HepG2 (cell line): ENCODE data around the gene PCGF6. TPM values are rescaled to one million over a fixed set of nuclear protein-coding genes. Genes with fewer than 3 reads are reported as not detected.

Source experiments
- FOXA1 ChIP-seq, 2 experiments: fragments of 450-650 bp in 1 of 2; sonication (generic) in 1 of 2; formaldehyde crosslinking in 1 of 2; IDR thresholded peaks; 2 replicates each; pipeline versions ENCODE4 v1.4.0 to v1.6.1; 2016 to 2020; ENCODE audit warnings: missing genetic modification reagents in 1 of 2
- GMEB1 ChIP-seq: sonication (generic); formaldehyde crosslinking; IDR thresholded peaks from 2 replicates; pipeline ENCODE4 v1.5.1; 2020; ENCODE audit warnings: missing genetic modification reagents, mild to moderate bottlenecking, borderline replicate concordance
- HMGA1 ChIP-seq: sonication (generic); formaldehyde crosslinking; conservative IDR thresholded peaks from 2 replicates; pipeline ENCODE4 v1.4.0; 2020; ENCODE audit warnings: missing genetic modification reagents
- HMGXB3 ChIP-seq: sonication (generic); formaldehyde crosslinking; IDR thresholded peaks from 2 replicates; pipeline ENCODE4 v1.4.0; 2020; ENCODE audit warnings: missing genetic modification reagents, borderline replicate concordance
- ISX ChIP-seq: sonication (generic); formaldehyde crosslinking; conservative IDR thresholded peaks from 2 replicates; pipeline ENCODE4 v1.5.0; 2020; ENCODE audit warnings: missing genetic modification reagents
- NCOA2 ChIP-seq: sonication (generic); formaldehyde crosslinking; IDR thresholded peaks from 2 replicates; pipeline ENCODE4 v1.8.0; 2022; ENCODE audit warnings: inconsistent platforms
- NFYC ChIP-seq: IDR thresholded peaks from 2 replicates; pipeline ENCODE4 v1.6.1; 2016; ENCODE audit warnings: missing genetic modification reagents, missing compliant biosample characterization
- POLR2AphosphoS2 ChIP-seq: IDR thresholded peaks from 2 replicates; pipeline ENCODE4 v1.6.1; 2011; ENCODE audit warnings: low read depth, low read length, improper control_type of control experiment
- SIX4 ChIP-seq: sonication (generic); formaldehyde crosslinking; IDR thresholded peaks from 2 replicates; pipeline ENCODE4 v1.4.0; 2020; ENCODE audit warnings: missing genetic modification reagents
- SNRNP70 ChIP-seq: fragments of 200-400 bp; formaldehyde crosslinking; IDR thresholded peaks from 2 replicates; pipeline ENCODE4 v1.6.1; 2017; ENCODE audit warnings: mild to moderate bottlenecking, low read depth, low read length, moderate library complexity
- SP140L ChIP-seq: sonication (generic); formaldehyde crosslinking; IDR thresholded peaks from 2 replicates; pipeline ENCODE4 v1.4.0; 2020; ENCODE audit warnings: missing genetic modification reagents, borderline replicate concordance
- TRIM22 ChIP-seq: fragments of 450-650 bp; IDR thresholded peaks from 2 replicates; pipeline ENCODE4 v1.6.1; 2017
- ZBTB8A ChIP-seq: sonication (generic); formaldehyde crosslinking; IDR thresholded peaks from 2 replicates; pipeline ENCODE4 v1.4.0; 2020; ENCODE audit warnings: mild to moderate bottlenecking, low read depth, missing genetic modification reagents, borderline replicate concordance
- ZFP41 ChIP-seq: sonication (generic); formaldehyde crosslinking; IDR thresholded peaks from 2 replicates; pipeline ENCODE4 v1.4.0; 2020; ENCODE audit warnings: mild to moderate bottlenecking, missing genetic modification reagents, borderline replicate concordance
- ZIK1 ChIP-seq: sonication (generic); formaldehyde crosslinking; IDR thresholded peaks from 2 replicates; pipeline ENCODE4 v1.5.0; 2020; ENCODE audit warnings: mild to moderate bottlenecking, low read depth, missing genetic modification reagents, borderline replicate concordance
- ZNF232 ChIP-seq: sonication (generic); formaldehyde crosslinking; IDR thresholded peaks from 2 replicates; pipeline ENCODE4 v1.4.0; 2020; ENCODE audit warnings: missing genetic modification reagents, borderline replicate concordance
- ZNF24 ChIP-seq: fragments of 450-650 bp; IDR thresholded peaks from 2 replicates; pipeline ENCODE4 v1.6.1; 2017; ENCODE audit warnings: antibody characterized with exemption, mild to moderate bottlenecking
- ZNF33B ChIP-seq: sonication (generic); formaldehyde crosslinking; IDR thresholded peaks from 2 replicates; pipeline ENCODE4 v1.5.1; 2020; ENCODE audit warnings: mild to moderate bottlenecking, missing genetic modification reagents
- ZNF367 ChIP-seq: sonication (generic); formaldehyde crosslinking; IDR thresholded peaks from 2 replicates; pipeline ENCODE4 v1.4.0; 2020; ENCODE audit warnings: missing genetic modification reagents, borderline replicate concordance
- ZNF441 ChIP-seq: sonication (generic); formaldehyde crosslinking; IDR thresholded peaks from 2 replicates; pipeline ENCODE4 v1.7.0; 2021; ENCODE audit warnings: missing genetic modification reagents, borderline replicate concordance
- ZNF558 ChIP-seq: sonication (generic); formaldehyde crosslinking; IDR thresholded peaks from 2 replicates; pipeline ENCODE4 v1.9.0; 2022; ENCODE audit warnings: mild to moderate bottlenecking, missing genetic modification reagents, borderline replicate concordance
- ZNF770 ChIP-seq: sonication (generic); formaldehyde crosslinking; IDR thresholded peaks from 2 replicates; pipeline ENCODE4 v1.5.0; 2020; ENCODE audit warnings: mild to moderate bottlenecking, missing genetic modification reagents
- polyA plus RNA-seq, 8 experiments: library from polyadenylated mRNA; depleted of rRNA in 3 of 8; stranded (reverse) in 7 of 8; unstranded in 1 of 8; fragments of >200 nt; fragmentation: Illumina TruSeq in 4 of 8; extraction: Trizol in 4 of 8; gene quantifications; 2 replicates each; pipeline versions ENCODE4 v1.2.1 to v1.2.3, GENCODE V29; 2011 to 2016; ENCODE audit warnings: low read depth in 4 of 8, missing spikeins in 1 of 8, mixed read lengths in 1 of 8; ENCODE audit not compliant: insufficient read depth in 1 of 8
- total RNA-seq, 5 experiments: library from RNA; depleted of rRNA; stranded (reverse); fragments of >200 nt; fragmentation: Illumina TruSeq; extraction: Trizol; gene quantifications; 2 replicates each; pipeline ENCODE4 v1.2.3, GENCODE V29; 2016; ENCODE audit warnings: low read depth in 1 of 5

PCGF6 gene
- total and polyA plus RNA-seq, 2 of the 13 experiments (the other 11 are each of a cell fraction or from before 2014, with no cell fraction given) = 5.2 to 19.4 TPM

GRCh38 chr10:103278862-103279298 is 72.1 kb downstream of the PCGF6 start (continued):
- TF ChIP-seq HMGXB3 (CRISPR knock-in tag) = peak; percentile 64; the same call in 1 of the 2 replicates
- TF ChIP-seq FOXA1 (IDR thresholded peaks at IDR 0.05) = no peak
- no peak for TF ChIP-seq FOXA1 (CRISPR knock-in tag; IDR thresholded peaks at IDR 0.05)
- TF ChIP-seq SP140L (CRISPR knock-in tag) = no peak
- no peak for TF ChIP-seq NFYC (CRISPR knock-in tag)
- TF ChIP-seq SIX4 = no peak
- no peak for TF ChIP-seq HMGA1 (CRISPR knock-in tag)
- no peak for TF ChIP-seq SNRNP70
- TF ChIP-seq ZNF24 = no peak
- no peak for TF ChIP-seq ISX (CRISPR knock-in tag)
- no peak for TF ChIP-seq TRIM22
- TF ChIP-seq ZNF558 (CRISPR knock-in tag) = no peak; the same call in 1 of the 2 replicates
- TF ChIP-seq GMEB1 (CRISPR knock-in tag) = no peak
- TF ChIP-seq ZNF232 (CRISPR knock-in tag) = peak; percentile 75; the same call in 1 of the 2 replicates
- TF ChIP-seq NCOA2 (CRISPR knock-in tag) = 0 out of 2 replicates have a peak, but pooled peaks have one; percentile 17
- no peak for TF ChIP-seq ZNF367
- TF ChIP-seq ZBTB8A (CRISPR knock-in tag) = no peak
- no peak for TF ChIP-seq POLR2AphosphoS2
- TF ChIP-seq ZNF33B = no peak
- TF ChIP-seq ZNF770 (CRISPR knock-in tag) = no peak
- peak; percentile 58; the same call in 1 of the 2 replicates for TF ChIP-seq ZNF441 (CRISPR knock-in tag)
- TF ChIP-seq ZFP41 = no peak
- TF ChIP-seq ZIK1 = no peak
